GM18870 (cell line): Measurements from ENCODE around the gene TFRC.
"Not testable (repeated sequence)": the region's sequence is repeated elsewhere in the genome, so short reads cannot be mapped to it uniquely, and the experiment has no call there.

Experiments
- ATAC-seq: cut with Tn5 transposase; IDR thresholded peaks from one replicate; pipeline ENCODE4 v1.9.1; 2021; ENCODE audit warnings: moderate library complexity; ENCODE audit not compliant: unreplicated experiment

TFRC gene

DNA sequence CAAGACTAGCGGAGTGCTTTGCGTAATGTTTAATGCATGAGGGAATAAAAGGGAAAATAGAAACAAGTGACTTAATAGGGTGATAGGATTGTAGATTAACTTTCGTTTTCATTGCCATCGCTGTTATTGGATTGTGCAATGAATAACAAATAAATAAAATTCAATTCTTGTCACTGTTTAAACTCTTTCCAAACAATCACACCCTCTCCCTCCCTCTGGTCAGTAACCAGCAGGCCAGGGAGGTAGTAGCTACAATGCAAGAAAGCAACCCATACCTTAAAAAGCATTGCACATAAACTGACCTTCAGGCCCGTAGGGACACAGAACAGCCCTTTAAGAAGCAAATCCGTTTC, 705 bp upstream of the TFRC start:
- no peak for ATAC-seq

DNA sequence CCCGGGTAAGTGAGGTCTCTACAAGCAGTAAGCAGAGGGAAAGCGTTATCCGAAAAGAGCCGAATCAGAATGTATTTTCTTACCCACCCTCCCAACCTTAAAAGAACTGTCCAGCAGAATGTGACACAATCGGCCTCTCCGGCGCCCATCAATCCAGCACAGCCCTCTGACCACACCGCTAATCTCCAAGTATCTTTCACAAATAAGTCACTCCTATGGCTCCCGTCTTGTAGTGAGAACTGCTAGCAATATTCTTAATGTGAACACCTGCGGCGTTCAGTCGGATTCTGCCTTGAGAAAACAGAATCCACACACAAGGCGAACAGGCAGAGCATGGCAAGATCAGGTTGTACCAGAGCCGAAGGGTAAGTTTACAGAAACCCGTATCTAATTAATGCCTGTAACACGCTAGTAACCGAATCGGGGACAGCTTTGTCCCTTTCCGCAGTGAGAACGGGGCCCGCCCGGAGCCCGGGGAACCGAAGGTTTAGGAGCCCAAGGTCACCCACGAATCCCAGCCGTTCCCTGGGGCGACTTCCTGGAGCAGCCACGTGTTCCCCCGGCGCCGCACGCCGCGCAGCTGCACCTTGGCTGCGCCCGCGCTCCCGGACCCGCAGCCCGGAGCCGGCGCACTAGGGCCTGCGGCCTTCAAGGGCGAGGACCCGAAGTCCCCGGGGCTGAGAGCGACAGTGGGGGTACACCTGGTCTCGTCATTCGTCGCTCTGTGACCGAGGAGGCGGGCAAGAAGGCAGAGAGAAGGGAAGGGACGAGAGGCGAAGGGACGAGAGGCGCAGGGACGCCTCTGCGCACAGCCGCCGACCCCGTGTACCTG, 672 bp downstream of the TFRC start:
- ATAC-seq, result peak; percentile 22

DNA sequence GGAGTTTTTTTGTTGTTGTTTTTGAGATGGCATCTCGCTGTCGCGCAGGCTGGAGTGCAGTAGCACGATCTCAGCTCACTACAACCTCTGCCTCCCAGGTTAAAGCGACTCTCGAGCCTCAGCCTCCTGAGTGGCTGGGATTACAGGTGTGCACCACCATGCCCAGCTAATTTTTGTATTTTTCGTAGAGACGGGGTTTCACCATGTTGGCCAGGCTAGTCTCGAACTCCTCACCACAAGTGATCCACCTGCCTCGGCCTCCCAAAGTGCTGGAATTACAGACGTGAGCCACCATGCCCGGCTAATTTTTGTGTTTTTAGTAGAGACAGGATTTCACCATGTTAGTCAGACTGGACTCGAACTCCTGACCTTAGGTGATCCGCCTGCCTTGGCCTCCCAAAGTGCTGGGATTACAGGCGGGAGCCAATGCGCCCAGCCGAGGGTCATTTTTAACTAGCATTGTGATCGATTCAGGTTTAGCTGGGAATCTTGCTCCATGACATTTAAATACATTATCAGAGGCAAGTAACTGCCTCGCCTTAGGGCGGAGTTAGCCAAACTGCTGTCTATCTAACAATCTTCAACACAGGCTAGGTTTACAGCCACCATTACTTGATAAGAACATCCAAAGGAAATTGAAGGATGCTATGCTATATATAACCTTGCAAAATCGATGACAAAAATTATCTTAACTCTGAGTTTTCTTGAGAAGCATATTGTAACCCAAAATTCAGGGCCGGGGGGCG, 1.6 kb downstream of the TFRC start:
- not testable (repeated sequence) for ATAC-seq

DNA sequence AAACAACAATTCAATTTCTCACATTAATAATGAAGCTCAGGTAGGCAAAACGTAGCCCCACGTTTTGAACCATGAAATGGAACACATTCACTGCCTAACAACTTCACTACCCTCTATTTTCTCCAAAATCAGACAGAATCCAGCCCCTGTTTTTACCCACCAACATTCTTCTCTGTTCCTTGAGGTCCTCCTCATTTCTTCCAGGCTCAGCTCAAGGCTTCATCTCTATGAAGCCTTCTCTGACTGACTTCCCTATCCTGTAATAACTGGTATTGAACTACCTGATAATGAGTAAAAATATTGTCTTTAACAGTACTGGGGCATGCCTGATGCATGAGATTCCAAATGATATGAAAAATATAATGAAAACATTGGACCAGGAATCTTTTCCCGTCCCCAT, 2.2 kb downstream of the TFRC start:
- no peak for ATAC-seq

DNA sequence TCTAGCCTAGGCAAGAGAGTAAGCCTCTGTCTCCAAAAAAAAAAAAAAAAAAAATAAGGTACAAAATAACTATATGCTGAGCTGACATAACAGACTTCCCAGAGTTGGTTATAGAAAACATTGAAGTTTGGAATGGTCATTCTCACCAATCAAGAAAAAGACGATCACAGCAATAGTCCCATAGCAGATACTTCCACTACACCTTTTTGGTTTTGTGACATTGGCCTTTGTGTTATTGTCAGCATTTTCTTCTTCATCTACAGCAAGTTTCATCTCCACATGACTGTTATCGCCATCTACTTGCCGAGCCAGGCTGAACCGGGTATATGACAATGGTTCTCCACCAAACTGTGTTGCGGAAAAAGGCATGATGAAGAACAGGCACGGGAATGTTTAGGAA, 6.9 kb downstream of the TFRC start:
- ATAC-seq, result no peak

DNA sequence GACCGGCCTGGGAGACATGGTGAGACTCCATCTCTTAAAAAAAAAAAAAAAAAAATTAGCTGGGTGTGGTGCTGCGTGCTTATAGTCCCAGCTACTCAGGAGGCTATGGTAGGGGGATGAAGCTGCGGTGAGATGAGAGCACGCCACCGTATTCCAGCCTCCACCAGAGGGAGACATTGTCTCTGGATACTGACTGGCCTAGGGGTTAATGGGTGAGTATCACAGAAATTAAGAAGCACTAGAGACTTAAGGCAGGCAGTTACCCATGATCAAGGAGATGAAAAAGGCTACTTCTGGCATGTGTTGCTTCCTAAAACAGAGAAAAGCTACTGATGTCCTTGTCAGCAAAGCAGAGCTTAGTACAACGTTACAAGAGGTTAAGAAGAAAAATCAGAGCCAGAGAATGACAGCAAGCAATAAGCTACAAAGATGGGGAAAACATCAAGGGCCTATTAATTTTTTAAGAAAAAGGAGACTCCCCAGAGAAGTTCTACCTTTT, 8.6 kb downstream of the TFRC start:
- no peak for ATAC-seq

DNA sequence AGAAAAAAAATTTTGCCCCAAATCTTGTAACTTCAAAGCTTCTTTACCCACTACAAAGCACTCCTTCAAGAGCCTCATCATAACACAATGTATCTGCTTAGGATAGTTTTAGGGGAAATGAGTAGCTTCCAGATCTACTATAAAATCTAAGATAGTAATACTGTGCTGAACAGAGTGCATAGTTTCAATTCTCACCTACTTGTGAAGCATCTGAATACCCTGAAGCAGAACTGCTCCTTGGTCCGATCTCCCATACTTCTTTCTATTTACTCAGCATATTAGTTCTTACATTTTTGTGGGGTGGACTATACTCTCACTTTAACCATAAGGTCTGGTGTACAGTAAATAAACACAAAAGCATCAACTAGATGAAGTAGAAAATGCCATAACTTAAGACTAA, 9.6 kb downstream of the TFRC start:
- no peak for ATAC-seq

DNA sequence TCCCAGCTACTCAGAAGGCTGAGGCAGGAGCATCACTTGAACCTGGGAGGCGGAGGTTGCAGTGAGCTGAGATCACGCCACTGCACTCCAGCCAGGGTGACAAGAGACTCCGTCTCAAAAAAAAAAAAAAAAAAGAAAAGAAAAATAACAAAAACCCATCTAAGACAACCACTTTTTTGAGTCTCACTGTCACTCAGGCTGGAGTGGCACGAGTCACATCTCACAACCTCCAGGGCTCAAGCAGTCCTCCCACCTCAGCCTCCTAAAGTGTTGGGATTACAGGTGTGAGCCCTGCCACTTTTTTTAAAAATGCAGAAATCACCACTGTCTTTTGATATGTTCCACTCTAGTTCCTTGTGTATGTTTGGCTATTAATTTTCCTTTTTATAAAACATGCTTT, 13.1 kb downstream of the TFRC start:
- ATAC-seq, result not testable (repeated sequence)

DNA sequence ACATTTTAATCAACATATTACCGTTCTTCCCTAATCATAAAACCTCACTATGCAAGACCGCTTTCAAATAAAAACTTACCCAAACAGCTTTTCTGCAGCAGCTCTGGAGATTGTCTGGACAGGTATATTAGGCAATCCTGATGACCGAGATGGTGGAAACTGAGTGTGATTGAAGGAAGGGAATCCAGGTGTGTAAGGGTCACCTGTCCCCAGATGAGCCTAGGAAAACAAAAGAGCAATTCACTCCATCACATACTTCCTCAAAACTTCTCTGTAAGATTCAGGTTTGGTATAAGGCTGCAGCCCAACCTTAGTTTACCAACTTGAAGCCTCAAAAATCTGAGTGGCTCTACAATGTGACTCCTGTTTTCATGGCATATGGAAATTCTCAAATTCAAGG, 14.5 kb downstream of the TFRC start:
- ATAC-seq, result no peak

DNA sequence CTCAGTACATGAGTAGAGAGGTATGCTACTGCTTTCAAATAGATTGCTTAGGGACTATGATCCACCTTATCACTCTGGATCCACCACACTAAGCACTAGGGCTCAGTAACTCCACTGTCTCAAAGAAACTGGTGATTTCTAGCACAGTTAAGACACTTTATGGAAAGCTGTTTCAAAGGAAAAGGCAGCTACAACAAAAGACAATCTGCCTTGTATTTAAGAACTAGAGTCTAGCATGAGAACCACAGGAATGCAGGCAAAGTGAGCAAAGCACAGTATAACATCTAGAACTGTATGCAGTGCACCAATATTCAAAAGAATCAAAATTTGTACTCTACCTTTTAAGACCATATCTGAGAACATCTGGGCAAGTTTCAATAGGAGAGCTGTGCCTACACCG, 17.9 kb downstream of the TFRC start:
- no peak for ATAC-seq

DNA sequence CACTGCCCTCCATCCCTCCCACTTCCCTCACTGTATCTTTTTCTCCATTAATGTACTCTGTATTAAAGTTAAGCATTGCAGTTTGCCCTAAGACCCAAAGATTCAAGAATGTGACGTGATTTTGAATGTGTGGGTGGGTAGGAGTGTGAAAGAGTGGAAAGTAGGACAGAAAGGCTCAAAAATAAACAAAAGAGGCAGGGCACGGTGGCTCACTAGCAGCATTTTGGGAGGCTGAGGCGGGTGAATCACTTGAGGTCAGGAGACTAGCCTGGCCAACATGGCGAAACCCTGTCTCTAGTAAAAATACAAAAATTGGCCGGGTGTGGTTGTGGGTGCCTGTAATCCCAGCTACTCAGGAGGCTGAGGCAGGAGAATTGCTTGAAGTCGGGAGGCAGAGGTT, 18.4 kb downstream of the TFRC start:
- ATAC-seq, result no peak

DNA sequence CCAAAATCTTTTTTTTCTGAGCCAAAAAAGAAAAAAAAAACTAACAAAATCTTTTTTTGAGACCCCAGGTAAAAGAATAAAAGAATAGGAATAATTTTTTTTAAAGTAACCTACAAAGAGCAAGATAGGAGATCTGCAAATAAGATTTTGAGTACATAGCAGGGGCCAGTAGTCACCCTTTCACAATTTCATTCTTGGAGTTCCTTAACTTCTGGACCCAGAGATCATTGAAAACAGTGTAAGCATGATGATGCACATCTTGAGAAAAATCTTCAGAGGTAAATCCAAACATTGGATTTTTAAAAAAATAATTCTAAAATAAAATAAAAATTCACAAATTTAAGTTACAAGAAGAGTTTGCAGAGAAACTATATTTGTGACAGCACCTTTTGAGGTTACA, 18.8 kb downstream of the TFRC start:
- ATAC-seq, result no peak

DNA sequence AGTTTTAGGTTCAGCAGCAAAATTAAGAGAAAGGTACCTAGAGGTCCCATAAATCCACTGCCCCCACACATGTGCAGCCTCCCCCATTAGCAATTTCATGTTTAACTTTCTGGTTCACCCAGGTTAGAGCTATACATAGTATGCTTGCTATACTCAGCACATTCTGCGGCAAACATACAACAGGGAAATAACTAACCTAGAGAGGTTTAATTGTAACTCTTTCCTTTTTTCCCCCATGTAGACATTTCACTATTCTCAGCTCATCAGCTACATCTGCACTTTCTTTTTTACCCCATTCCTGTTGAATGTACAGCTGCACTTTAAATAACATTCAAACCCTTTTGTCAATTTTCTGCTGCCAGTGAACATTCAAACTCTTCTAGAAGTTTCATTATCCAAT, 21.1 kb downstream of the TFRC start:
- no peak for ATAC-seq

DNA sequence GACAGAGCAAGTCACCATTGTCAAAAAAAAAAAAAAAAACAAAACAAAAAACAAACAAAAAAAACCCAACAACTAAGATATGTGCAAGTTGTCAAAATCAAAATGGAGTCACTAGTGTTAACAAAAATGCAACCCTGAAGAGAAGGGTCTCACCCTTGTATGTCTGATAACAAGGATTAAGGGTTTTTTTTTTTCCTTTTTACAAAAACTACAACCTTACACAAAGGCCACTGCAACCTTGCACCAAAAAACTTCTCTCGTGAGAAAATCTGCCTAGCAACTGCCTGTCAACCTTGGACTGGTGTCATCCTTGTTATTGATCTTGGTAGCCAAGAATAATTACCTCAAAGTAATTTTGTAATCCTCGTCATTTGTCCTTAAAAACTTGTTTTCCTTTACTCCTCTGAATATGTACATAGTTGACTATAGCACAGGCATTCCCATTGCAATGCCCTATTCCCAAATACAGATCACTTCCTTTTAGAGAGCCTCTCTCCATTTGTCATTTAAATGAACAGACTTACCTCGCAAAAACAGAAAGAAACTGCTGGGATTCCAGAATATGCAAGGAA, 24.0 kb downstream of the TFRC start:
- ATAC-seq, result no peak

DNA sequence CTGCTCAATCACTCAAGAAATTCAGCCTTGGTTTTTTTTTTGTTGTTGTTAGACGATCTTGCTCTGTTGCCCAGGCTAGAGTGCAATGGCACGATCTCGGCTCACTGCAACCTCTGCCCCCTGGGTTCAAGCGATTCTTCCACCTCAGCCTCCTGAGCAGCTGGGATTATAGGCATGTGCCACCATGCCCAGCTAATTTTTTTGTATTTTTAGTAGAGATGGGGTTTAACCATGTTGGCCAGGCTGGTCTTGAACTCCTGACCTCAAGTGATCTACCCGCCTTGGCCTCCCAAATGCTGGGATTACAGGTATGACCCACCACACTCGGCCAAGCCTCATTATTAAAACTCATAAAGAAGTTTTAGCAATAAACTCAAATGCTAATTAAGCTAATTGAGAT, 25.5 kb downstream of the TFRC start:
- not testable (repeated sequence) for ATAC-seq

DNA sequence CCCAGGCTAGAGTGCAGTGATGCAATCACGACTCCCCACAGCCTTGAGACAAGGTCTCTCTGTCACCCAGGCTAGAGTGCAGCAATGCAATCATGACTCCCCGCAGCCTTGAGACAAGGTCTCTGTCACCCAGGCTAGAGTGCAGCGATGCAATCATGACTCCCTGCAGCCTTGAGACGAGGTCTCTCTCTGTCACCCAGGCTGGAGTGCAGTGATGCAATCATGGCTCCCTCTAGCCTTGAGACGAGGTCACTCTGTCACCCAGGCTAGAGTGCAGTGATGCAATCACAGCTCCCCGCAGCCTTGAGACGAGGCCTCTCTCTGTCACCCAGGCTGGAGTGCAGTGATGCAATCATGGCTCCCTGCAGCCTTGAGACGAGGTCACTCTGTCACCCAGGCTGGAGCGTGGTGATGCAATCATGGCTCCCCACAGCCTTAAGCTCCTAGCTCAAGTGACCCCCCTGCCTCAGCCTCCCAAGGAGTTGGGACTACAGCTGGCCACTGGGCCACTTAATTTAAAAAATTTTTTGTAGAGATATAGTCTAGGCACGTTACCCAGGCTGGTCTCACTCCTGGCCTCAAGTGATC, 26.1 kb downstream of the TFRC start:
- no peak for ATAC-seq

DNA sequence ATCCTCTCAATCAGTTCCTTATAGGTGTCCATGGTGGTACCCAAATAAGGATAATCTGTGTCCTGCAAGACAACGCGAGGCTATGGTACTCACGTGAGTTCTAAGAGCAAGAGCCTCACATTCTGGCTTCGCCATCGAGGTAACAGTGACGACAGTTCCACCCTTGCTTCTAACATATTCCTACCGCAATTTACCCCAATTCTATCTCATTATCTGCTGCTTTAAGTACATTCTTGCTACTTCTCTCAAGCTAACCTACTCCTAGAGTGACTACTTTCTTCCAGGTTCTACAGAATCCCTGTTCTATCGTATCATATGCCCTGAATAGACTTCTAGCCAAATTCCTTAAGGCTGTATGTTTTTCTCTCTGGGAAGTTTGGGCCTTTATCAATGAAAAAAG, 26.6 kb downstream of the TFRC start:
- ATAC-seq, result no peak

DNA sequence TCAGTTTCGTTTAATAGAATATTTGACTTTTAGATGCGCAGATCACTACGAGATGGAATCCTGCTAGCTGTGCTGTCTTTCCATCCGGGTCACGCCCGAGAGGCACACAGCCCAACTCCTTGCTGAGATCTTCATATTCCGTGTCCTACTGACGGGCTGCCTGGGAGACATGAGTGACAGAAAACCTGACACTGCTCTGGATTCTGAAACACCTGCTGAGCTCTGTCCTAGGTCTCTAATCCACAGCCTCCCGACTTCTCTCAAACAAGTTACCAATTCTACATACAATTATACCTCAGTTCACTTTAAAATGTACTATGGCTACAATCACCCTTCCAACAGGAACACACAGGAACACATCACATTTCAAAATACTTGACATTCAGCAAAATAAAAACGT, 27.2 kb downstream of the TFRC start:
- no peak for ATAC-seq

DNA sequence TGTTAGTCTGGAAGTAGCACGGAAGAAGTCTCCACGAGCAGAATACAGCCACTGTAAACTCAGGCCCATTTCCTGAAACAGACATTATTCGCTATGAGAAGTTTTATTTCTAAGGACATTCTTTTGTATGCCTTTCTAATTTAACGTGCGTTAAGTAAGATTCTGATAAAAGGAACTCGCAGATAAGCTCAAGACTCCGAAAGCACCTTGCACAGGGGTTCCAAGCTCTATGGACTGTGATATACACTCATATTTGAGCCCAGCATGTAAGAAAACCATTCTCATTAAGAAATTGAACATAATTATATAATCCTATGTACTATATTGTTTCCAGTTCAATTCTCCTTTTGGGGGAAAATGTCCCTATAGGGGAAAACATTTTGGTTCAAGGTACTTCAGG, 28.4 kb downstream of the TFRC start:
- no peak for ATAC-seq

DNA sequence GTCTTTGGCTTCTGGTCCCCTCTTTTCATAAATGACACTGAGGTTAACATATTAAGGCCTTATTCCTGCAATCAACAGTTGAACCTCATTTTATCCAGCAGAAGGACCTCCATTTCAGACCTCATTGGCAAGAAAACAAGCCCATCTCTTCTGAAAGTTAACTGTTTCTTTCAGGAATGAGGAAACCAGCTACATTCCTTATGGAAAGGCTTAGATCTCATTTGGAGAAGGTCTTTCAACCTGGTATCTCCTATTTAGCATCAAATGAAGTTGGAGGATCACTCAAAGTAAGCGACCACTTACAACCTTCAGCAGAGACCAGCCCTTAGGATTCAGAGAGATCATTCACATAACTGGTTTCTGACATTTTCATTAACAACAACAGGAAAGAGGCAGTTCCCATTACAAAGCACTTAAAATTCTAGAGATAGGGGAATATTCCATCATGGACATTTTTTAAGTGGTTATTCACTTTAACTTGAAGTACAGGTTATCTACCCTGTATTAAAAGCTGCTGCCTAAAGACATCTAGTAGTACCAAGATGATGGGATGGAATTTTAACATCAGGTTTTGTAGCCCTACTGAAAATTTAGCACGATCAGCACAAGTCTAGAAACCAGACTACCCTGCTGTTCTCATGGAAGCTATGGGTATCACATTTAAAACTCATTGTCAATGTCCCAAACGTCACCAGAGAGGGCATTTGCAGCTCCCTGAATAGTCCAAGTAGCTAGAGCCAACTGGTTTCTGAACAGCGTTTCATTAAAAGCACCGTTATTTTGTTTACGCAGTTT, 30.4 kb downstream of the TFRC start:
- no peak for ATAC-seq

DNA sequence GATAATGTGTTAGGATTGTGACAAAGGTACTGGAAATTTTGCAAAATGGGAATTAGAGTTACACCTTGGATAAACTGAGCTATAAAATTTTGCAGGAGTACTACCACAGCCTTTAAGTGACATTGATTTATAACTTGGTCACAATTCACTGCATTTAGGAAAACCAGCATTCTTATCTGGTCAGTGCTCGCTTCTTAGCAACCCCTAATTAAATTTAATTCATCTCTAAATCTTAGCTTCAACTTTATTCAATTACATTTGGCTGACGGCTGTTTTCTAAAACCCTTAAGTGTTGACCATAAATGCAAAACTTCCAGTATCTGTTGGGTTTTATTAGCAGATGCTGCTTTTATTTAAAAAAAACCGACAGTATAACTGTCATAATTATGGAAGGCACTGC, 31.3 kb downstream of the TFRC start:
- ATAC-seq, result no peak
